ENCODE measurements around the gene BICDL1.

BICDL1 gene

DNA sequence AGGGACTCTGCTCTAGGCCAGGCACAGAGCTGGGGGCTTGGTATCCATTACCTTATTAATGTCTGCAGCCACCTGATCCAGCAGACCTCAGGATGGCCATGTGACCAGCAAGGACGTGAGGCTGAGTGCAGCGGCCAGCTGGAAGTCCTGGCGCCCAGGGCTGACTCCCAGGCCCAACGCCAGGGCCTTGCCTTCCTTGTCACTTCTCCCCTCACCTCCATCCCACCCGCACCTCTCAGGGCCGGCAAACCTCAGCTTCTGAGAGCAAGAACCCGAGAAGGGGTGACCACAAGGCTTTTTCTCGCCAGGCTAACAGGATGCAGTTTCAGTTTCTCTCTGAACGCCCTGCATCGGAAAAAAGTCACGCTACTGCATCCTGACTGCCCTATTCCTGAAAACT lies 112.1 kb downstream of the BICDL1 start:
- no peaks in the 10 kb centered on the region for H3K27me3 ChIP-seq (ENCODE audit: control insufficient read depth, insufficient read depth, low read length)
- H3K27ac ChIP-seq (ENCODE audit: low read length), result no peak overlapping the region
- no peak for DNase-seq (ENCODE audit: low read depth, low spot score)
- H3K4me1 ChIP-seq (ENCODE audit: control insufficient read depth, insufficient read depth, low read length), result no peaks in the 10 kb centered on the region; the same call in 1 of the 2 replicates
- no CpG with 5 or more reads among the region's 11 CpGs for WGBS (ENCODE audit: insufficient coverage, insufficient read length)
- no peaks in the 10 kb centered on the region for H3K9me3 ChIP-seq (ENCODE audit: control insufficient read depth, insufficient read depth, low read length)
- no peak overlapping the region for H3K4me3 ChIP-seq (ENCODE audit: low read length)
- H3K36me3 ChIP-seq (ENCODE audit: control insufficient read depth, insufficient read depth, low read length), result peaks cover 20% of the 10 kb centered on the region

- H3K9me3 ChIP-seq (ENCODE audit: control insufficient read depth, insufficient read depth, low read length), result no peaks in the 10 kb centered on the region
- no peak overlapping the region for H3K4me3 ChIP-seq (ENCODE audit: low read length)
- H3K4me1 ChIP-seq (ENCODE audit: control insufficient read depth, insufficient read depth, low read length), result no peaks in the 10 kb centered on the region; the same call in 1 of the 2 replicates
- no peak for DNase-seq (ENCODE audit: low read depth, low spot score)
- WGBS (ENCODE audit: insufficient coverage, insufficient read length), result no CpG with 5 or more reads among the region's 13 CpGs
- H3K36me3 ChIP-seq (ENCODE audit: control insufficient read depth, insufficient read depth, low read length), result peaks cover 16% of the 10 kb centered on the region
- no peaks in the 10 kb centered on the region for H3K27me3 ChIP-seq (ENCODE audit: control insufficient read depth, insufficient read depth, low read length)
- H3K27ac ChIP-seq (ENCODE audit: low read length), result no peak overlapping the region
Measured at GRCh38 chr12:120101617-120102016, 112.6 kb downstream of the BICDL1 start.

DNA sequence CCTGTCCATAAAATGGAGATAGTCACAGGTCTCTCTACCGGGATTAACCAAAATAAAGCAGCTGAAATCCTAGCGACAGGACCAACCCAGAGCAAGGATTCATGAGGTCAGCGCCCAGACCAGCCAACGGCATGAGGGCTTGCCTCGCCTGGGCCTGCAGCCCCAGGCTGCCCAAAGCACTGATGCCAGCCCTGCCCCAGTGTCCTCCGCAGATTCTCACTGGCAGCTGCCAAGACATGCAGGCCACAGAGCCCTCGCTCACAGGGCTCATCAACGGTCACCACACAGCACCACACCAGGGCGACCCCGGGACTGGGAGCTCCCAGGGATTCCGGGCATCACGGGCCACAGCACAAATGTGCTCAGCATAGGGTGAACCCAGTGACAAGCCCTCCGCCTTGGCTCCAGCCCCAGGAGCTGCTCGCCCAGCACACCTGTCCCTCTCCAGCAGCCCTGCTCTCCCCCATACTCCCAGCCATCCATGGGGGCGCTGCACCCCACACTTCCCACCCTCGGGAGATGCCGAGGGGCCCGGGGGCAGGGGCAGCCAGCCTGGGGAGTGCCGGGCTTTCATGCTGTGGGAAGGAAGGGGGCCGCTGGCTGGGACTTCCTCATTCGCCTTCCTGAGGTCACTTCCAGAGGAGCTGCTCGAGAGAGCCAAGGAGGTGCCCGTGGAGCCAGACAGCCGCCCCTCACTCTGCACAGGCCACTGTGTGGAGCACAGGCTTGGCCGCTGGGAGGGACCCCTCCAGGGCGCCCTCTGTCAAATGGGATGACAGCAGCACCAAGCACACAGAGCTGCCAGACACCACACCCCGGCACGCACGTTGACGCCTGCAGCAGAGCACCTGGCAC lies 113.4 kb downstream of the BICDL1 start:
- Histone ChIP-seq H3K9me3 (ENCODE audit: control insufficient read depth, insufficient read depth, low read length) (no peaks in the 10 kb centered on the region), H3K4me1 (ENCODE audit: control insufficient read depth, insufficient read depth, low read length) (no peaks in the 10 kb centered on the region; the same call in 1 of the 2 replicates), H3K27me3 (ENCODE audit: control insufficient read depth, insufficient read depth, low read length) (no peaks in the 10 kb centered on the region), H3K4me3 (ENCODE audit: low read length) (no peak overlapping the region), H3K36me3 (ENCODE audit: control insufficient read depth, insufficient read depth, low read length) (peaks cover 14% of the 10 kb centered on the region), H3K27ac (ENCODE audit: low read length) (no peak overlapping the region)
- WGBS (ENCODE audit: insufficient coverage, insufficient read length), result no CpG with 5 or more reads among the region's 30 CpGs
- DNase-seq (ENCODE audit: low read depth, low spot score), result no peak

DNA sequence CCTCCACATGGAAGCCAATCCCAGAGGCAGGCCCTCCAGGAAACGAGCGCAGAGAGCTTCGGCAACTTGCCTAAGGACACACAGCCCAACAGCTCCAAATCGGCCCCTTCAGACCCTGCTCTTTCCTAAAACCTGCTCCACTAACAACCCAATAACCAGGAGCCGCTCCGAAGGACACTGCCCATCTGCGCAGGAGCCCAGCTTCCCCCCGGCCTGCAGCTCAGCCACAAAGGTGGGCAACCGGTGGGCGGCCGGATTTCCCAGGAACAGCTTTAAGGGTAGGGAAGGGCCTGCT lies 114.0 kb downstream of the BICDL1 start:
- H3K4me1 ChIP-seq (ENCODE audit: control insufficient read depth, insufficient read depth, low read length), result no peaks in the 10 kb centered on the region; the same call in 1 of the 2 replicates
- WGBS (ENCODE audit: insufficient coverage, insufficient read length), result no CpG with 5 or more reads among the region's 11 CpGs
- DNase-seq (ENCODE audit: low read depth, low spot score), result no peak
- H3K36me3 ChIP-seq (ENCODE audit: control insufficient read depth, insufficient read depth, low read length), result peaks cover 14% of the 10 kb centered on the region
- H3K9me3 ChIP-seq (ENCODE audit: control insufficient read depth, insufficient read depth, low read length), result no peaks in the 10 kb centered on the region
- no peak overlapping the region for H3K4me3 ChIP-seq (ENCODE audit: low read length)
- H3K27me3 ChIP-seq (ENCODE audit: control insufficient read depth, insufficient read depth, low read length), result no peaks in the 10 kb centered on the region
- H3K27ac ChIP-seq (ENCODE audit: low read length), result no peak overlapping the region

DNA sequence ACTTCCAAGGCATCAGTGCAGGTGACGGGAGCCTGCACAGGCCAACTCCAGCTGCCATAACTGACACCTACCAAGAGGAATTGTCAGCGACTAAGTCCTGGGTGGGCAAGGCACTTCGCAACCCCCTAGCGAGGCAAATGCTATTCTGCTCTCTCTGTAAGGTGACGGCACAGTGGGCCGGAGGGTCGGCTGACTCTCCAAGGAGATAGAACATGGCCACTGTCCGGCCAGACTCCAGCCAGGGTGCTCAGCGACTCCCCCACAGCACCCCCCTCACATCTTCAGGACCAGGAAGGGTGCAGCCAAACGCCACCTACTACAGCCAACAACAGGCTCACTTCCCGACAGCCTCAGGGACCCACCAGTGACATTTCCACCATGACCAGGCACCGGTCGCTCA lies 114.3 kb downstream of the BICDL1 start:
- no peak for DNase-seq (ENCODE audit: low read depth, low spot score)
- H3K27ac ChIP-seq (ENCODE audit: low read length), result no peak overlapping the region
- no peaks in the 10 kb centered on the region for H3K27me3 ChIP-seq (ENCODE audit: control insufficient read depth, insufficient read depth, low read length)
- H3K36me3 ChIP-seq (ENCODE audit: control insufficient read depth, insufficient read depth, low read length), result peaks cover 14% of the 10 kb centered on the region
- no peak overlapping the region for H3K4me3 ChIP-seq (ENCODE audit: low read length)
- no peaks in the 10 kb centered on the region for H3K9me3 ChIP-seq (ENCODE audit: control insufficient read depth, insufficient read depth, low read length)
- no CpG with 5 or more reads among the region's 13 CpGs for WGBS (ENCODE audit: insufficient coverage, insufficient read length)
- H3K4me1 ChIP-seq (ENCODE audit: control insufficient read depth, insufficient read depth, low read length), result no peaks in the 10 kb centered on the region; the same call in 1 of the 2 replicates

DNA sequence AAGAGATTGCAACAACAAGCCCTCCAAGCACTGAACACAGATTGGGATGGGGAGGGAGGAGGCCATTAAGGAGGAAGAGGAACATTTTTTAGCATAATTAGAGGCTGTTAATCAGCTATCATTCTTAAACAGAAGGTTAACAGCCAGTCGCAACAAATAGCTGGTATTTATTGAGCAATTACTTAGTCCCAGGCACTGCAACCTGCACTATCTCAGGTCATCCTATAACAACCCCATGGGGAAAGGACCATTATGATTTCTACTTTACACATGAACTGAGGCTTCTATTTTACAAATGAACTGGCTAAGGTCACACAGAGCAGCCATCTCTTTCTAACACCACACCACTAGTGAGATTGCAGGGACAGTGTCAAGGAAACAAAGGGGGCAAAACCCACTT lies 117.1 kb downstream of the BICDL1 start:
- WGBS (ENCODE audit: insufficient coverage, insufficient read length), result no CpG with 5 or more reads among the region's 1 CpG
- H3K36me3 ChIP-seq (ENCODE audit: control insufficient read depth, insufficient read depth, low read length), result peaks cover 7% of the 10 kb centered on the region

DNA sequence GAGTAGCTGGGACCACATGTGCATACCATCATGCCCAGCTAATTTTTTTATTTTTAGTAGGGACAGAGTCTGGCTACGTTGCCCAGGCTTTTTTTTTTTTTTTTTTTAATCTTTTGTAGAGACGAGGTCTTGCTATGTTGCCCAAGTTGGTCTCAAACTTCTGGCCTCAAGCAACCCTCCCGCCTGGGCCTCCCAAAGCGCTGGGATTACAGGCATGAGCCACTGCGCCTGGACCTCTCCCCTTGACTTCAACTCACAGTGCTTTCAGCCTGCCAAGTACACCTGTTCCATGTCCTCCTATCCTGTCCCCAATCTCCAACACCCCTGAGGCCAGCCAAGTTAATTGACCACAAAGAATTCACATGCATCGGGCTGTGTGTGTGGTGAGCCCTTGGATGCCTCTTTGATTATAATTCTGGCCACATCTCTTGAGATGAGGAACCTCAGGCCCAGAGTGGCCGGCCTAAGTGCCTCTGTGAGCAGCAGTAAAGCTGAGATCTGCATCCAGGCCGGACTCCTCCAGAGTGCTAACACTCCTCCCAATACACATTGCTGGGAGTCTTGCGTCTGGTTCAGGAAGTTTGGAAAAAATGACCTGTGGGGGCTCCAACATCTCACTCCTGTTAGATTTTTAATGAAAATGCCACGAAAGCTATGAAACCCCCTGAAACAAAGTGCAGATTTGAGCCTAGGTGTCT lies 120.7 kb downstream of the BICDL1 start:
- DNase-seq (ENCODE audit: low read depth, low spot score), result no peak
- Histone ChIP-seq H3K27ac (ENCODE audit: low read length) (no peak overlapping the region), H3K36me3 (ENCODE audit: control insufficient read depth, insufficient read depth, low read length) (no peaks in the 10 kb centered on the region; the same call in 1 of the 2 replicates), H3K4me3 (ENCODE audit: low read length) (no peak overlapping the region), H3K9me3 (ENCODE audit: control insufficient read depth, insufficient read depth, low read length) (no peaks in the 10 kb centered on the region), H3K4me1 (ENCODE audit: control insufficient read depth, insufficient read depth, low read length) (peaks cover 8% of the 10 kb centered on the region; the same call in 1 of the 2 replicates), H3K27me3 (ENCODE audit: control insufficient read depth, insufficient read depth, low read length) (no peaks in the 10 kb centered on the region)
- WGBS (ENCODE audit: insufficient coverage, insufficient read length), result no CpG with 5 or more reads among the region's 10 CpGs

More for the DNA sequence above, 117.1 kb downstream of the BICDL1 start:
- H3K27me3 ChIP-seq (ENCODE audit: control insufficient read depth, insufficient read depth, low read length), result no peaks in the 10 kb centered on the region
- H3K27ac ChIP-seq (ENCODE audit: low read length), result no peak overlapping the region
- H3K9me3 ChIP-seq (ENCODE audit: control insufficient read depth, insufficient read depth, low read length), result no peaks in the 10 kb centered on the region
- H3K4me3 ChIP-seq (ENCODE audit: low read length), result no peak overlapping the region
- H3K4me1 ChIP-seq (ENCODE audit: control insufficient read depth, insufficient read depth, low read length), result peaks cover 7% of the 10 kb centered on the region; the same call in 1 of the 2 replicates
- DNase-seq (ENCODE audit: low read depth, low spot score), result no peak

DNA sequence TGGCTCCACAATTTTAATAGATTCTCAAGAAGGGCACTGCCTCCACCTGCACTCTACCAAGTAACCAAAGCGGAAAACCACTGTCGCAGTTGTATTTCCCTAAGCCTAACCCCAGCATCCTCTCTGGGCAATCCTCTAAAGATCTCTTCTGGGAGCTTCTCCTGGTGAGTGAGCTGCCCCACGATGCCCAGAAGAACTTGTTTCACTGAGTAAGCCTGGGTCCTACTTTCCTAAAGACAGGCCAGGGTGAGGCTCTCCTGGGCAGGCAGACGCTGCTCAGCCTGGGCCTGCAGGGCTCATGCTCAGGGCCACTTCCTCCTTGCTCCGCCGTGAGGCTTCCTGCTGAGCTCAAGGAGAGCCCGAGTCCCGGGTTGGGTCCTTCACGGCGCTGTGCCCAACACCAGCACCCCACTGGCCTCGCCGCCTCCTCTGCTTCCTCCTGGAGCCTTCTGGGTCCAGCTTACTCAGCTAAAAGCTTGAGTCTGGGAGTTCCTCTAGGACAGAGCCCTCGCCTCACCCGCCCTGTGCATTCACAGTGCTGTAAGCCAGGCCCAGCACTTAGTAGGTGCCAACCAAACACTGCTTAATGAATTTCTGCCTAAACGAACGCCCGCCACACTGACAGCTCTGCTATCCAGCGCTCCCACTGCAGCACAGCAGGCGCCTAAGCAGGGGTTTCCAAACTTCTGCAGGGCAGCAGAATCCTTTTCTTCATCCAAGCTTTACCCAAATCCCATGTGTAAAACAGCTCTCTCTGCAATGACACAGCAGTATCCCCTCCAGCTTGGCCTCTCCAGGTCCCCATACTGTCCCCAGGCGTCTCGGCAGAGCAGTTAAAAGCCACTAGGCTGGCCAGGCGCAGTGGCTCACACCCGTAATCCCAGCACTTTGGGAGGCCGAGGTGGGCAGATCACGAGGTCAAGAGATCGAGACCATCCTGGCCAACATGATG lies 121.8 kb downstream of the BICDL1 start:
- Histone ChIP-seq H3K9me3 (ENCODE audit: control insufficient read depth, insufficient read depth, low read length) (no peaks in the 10 kb centered on the region), H3K27ac (ENCODE audit: low read length) (no peak overlapping the region), H3K36me3 (ENCODE audit: control insufficient read depth, insufficient read depth, low read length) (no peaks in the 10 kb centered on the region; the same call in 1 of the 2 replicates), H3K4me1 (ENCODE audit: control insufficient read depth, insufficient read depth, low read length) (peaks cover 8% of the 10 kb centered on the region; the same call in 1 of the 2 replicates), H3K27me3 (ENCODE audit: control insufficient read depth, insufficient read depth, low read length) (no peaks in the 10 kb centered on the region), H3K4me3 (ENCODE audit: low read length) (no peak overlapping the region)
- no CpG with 5 or more reads among the region's 26 CpGs for WGBS (ENCODE audit: insufficient coverage, insufficient read length)
- DNase-seq (ENCODE audit: low read depth, low spot score), result no peak

DNA sequence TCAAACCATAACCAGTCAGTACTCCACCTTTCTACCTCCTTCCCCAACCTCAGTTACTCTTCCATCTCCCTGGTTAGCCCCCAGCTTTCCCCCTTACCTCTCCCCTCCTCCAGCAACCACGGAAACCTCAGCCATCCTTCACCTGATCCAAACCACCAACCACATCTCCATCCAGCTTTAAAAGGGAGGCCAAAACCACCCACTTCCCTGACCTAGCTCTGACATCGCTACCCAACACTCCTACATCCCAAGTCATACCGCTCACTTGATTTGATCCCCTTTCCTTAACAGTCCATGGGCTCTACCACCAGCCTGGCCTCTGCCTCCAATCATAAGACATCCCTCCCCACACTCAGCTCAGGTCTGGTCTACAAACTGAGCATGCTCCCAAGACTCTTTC lies 126.0 kb downstream of the BICDL1 start:
- H3K27me3 ChIP-seq (ENCODE audit: control insufficient read depth, insufficient read depth, low read length), result no peaks in the 10 kb centered on the region
- DNase-seq (ENCODE audit: low read depth, low spot score), result no peak
- H3K4me1 ChIP-seq (ENCODE audit: control insufficient read depth, insufficient read depth, low read length), result peaks cover 8% of the 10 kb centered on the region
- H3K27ac ChIP-seq (ENCODE audit: low read length), result no peak overlapping the region
- no peaks in the 10 kb centered on the region; the same call in 1 of the 2 replicates for H3K36me3 ChIP-seq (ENCODE audit: control insufficient read depth, insufficient read depth, low read length)
- no peaks in the 10 kb centered on the region for H3K9me3 ChIP-seq (ENCODE audit: control insufficient read depth, insufficient read depth, low read length)
- no peak overlapping the region for H3K4me3 ChIP-seq (ENCODE audit: low read length)
- WGBS (ENCODE audit: insufficient coverage, insufficient read length), result no CpG with 5 or more reads among the region's 3 CpGs

All from iPS DF 6.9 (cell line).